Endothelial cell of umbilical vein (primary cell): ENCODE results near the gene FAM241B. TPM values are rescaled to one million over a fixed set of nuclear protein-coding genes. Genes with fewer than 3 reads are reported as not detected.

Source experiments
- BruUV-seq: library from RNA; stranded (reverse); fragments of 400-500 nt; replicated peaks from 2 replicates; lab custom pipeline; 2021; lab: Mats Ljungman, UMichigan
- CTCF ChIA-PET: fragments of 300-600, 350-600 bp; sonication (Branson Sonifier 250); formaldehyde crosslinking; loops from one replicate; lab custom pipeline; 2021; ENCODE audit warnings: antibody characterized with exemption, inconsistent platforms; lab: Charles Lee
- POLR2A ChIA-PET: fragments of 300-600, 350-600 bp; sonication (Branson Sonifier 250); formaldehyde crosslinking; loops from one replicate; lab custom pipeline; 2021; ENCODE audit warnings: antibody characterized with exemption, inconsistent platforms; lab: Charles Lee
- DNase-seq: peaks from one replicate; pipeline ENCODE4 v3.0.0-alpha.2; 2011; ENCODE audit warnings: low read depth, low spot score
- FAIRE-seq: peaks from 2 replicates; lab custom pipeline; 2011; peaks lifted over from hg19 to GRCh38; lab: Jason Lieb, UNC
- H2AFZ ChIP-seq: 2 replicates; pipeline ENCODE4 v1.6.0; 2012; ENCODE audit warnings: low read depth, low read length, control low read depth, inconsistent platforms
- H3K27ac ChIP-seq: 2 replicates; pipeline ENCODE4 v1.5.1; 2011; ENCODE audit warnings: low read depth, mild to moderate bottlenecking, control low read depth, low read length, moderate library complexity; ENCODE audit not compliant: insufficient read depth
- H3K27me3 ChIP-seq, 2 experiments: 2 replicates each; pipeline versions ENCODE4 v1.6.0 to v1.6.1; 2011; ENCODE audit warnings: low read length in 2 of 2, mixed read lengths in 1 of 2; ENCODE audit not compliant: control insufficient read depth in 2 of 2, insufficient read depth in 2 of 2
- H3K36me3 ChIP-seq, 2 experiments: 2 replicates in 1 of 2; 3 replicates in 1 of 2; pipeline ENCODE4 v1.5.1; 2011; ENCODE audit warnings: low read length in 2 of 2, mild to moderate bottlenecking in 1 of 2, moderate library complexity in 1 of 2; ENCODE audit not compliant: control insufficient read depth in 2 of 2, insufficient read depth in 2 of 2; ENCODE audit errors: extremely low read depth in 1 of 2
- H3K4me1 ChIP-seq: 3 replicates; pipeline ENCODE4 v1.5.1; 2011; ENCODE audit warnings: mild to moderate bottlenecking, low read length; ENCODE audit not compliant: control insufficient read depth, insufficient read depth; ENCODE audit errors: extremely low read depth
- H3K4me2 ChIP-seq: 2 replicates; pipeline ENCODE4 v1.6.1; 2011; ENCODE audit warnings: low read length, control low read depth, mixed read lengths; ENCODE audit not compliant: insufficient read depth
- H3K4me3 ChIP-seq, 3 experiments: fragments of 200-600 bp in 1 of 3; sonication (generic), shearing (Covaris generic) in 1 of 3; replicated peaks in 1 of 3; 2 replicates each; pipeline ENCODE4 v1.5.1; 2011 to 2016; ENCODE audit warnings: control low read depth in 3 of 3, low read length in 3 of 3, mild to moderate bottlenecking in 2 of 3, inconsistent platforms in 1 of 3, low read depth in 1 of 3, moderate library complexity in 1 of 3; ENCODE audit not compliant: insufficient read depth in 1 of 3
- H3K79me2 ChIP-seq: 2 replicates; pipeline ENCODE4 v1.6.0; 2012; ENCODE audit warnings: low read length, inconsistent platforms; ENCODE audit not compliant: control insufficient read depth, insufficient read depth
- H3K9ac ChIP-seq: replicated peaks from 2 replicates; pipeline ENCODE3; 2011; ENCODE audit warnings: low read length, control low read depth; ENCODE audit not compliant: insufficient read depth; ENCODE audit errors: extremely low read depth
- H3K9me1 ChIP-seq: replicated peaks from 3 replicates; pipeline ENCODE4 v1.6.0; 2011; ENCODE audit warnings: mild to moderate bottlenecking, low read length; ENCODE audit not compliant: control insufficient read depth, insufficient read depth; ENCODE audit errors: extremely low read depth
- H3K9me3 ChIP-seq: replicated peaks from 2 replicates; pipeline ENCODE4 v1.5.1; 2012; ENCODE audit warnings: low read length, inconsistent platforms; ENCODE audit not compliant: control insufficient read depth, insufficient read depth
- H4K20me1 ChIP-seq: replicated peaks from 2 replicates; pipeline ENCODE3; 2011; ENCODE audit warnings: mild to moderate bottlenecking, low read length; ENCODE audit not compliant: control insufficient read depth, insufficient read depth; ENCODE audit errors: extremely low read depth
- GATA2 ChIP-seq: IDR thresholded peaks from 2 replicates; pipeline ENCODE4 v1.7.0; 2011; ENCODE audit warnings: low read depth, mild to moderate bottlenecking, moderate library complexity, mixed read lengths, low read length; ENCODE audit not compliant: insufficient read length, insufficient read depth
- JUN ChIP-seq: IDR thresholded peaks from 2 replicates; pipeline ENCODE4 v1.6.1; 2011; ENCODE audit warnings: borderline replicate concordance, low read depth; ENCODE audit not compliant: insufficient read length, insufficient read depth
- MYC ChIP-seq: IDR thresholded peaks from one replicate; pipeline ENCODE4 v1.6.1; 2011; ENCODE audit warnings: mild to moderate bottlenecking, low read depth, low read length
- POLR2A ChIP-seq: IDR thresholded peaks from 2 replicates; pipeline ENCODE4 v1.6.1; 2012; ENCODE audit warnings: low read depth, mild to moderate bottlenecking, control low read depth, low read length
- POLR2AphosphoS5 ChIP-seq: IDR thresholded peaks from 2 replicates; pipeline ENCODE4 v1.6.1; 2012; ENCODE audit warnings: low read depth, mild to moderate bottlenecking, control low read depth, low read length, moderate library complexity; ENCODE audit not compliant: insufficient read depth
- dilution Hi-C: fragments of 300-500 bp; cut with MboI; formaldehyde crosslinking; loops from one replicate; pipeline ENCODE4 v1.15.0; 2019; ENCODE audit warnings: low sequenced_read_pairs; ENCODE audit not compliant: extremely low pct_ligation_motif_present
- intact Hi-C: fragments of 100-400 bp; cut with micrococcal nuclease; formaldehyde crosslinking; loops from one replicate; pipeline ENCODE4 v1.10.0; 2022
- polyA plus RNA-seq, 4 experiments: library from polyadenylated mRNA; depleted of rRNA in 3 of 4; stranded (reverse) in 3 of 4; unstranded in 1 of 4; fragments of >200 nt; gene quantifications; 2 replicates each; pipeline versions ENCODE4 v1.2.1 to v1.2.3, GENCODE V29; 2011 to 2012; ENCODE audit warnings: missing spikeins in 1 of 4
- total RNA-seq: library from RNA; stranded (reverse); gene quantifications from 2 replicates; pipeline ENCODE4 v1.2.3, GENCODE V29; 2021
- TF ChIP-seq, protein P1 (sequence below): IDR thresholded peaks from 2 replicates; pipeline ENCODE4 v1.6.1; 2011; ENCODE audit not compliant: insufficient read depth, insufficient read length
- TF ChIP-seq, protein P2 (sequence below), 2 donors: IDR thresholded peaks; 1 replicate in 1 of 2; 2 replicates in 1 of 2; pipeline ENCODE4 v1.5.1; 2011; ENCODE audit warnings: low read length in 2 of 2, mild to moderate bottlenecking in 2 of 2, moderate library complexity in 2 of 2, control low read depth in 1 of 2, inconsistent platforms in 1 of 2, low read depth in 1 of 2; ENCODE audit not compliant: insufficient read depth in 1 of 2; ENCODE audit errors: extremely low read depth in 1 of 2

The FAM241B gene
- total and polyA plus RNA-seq, 2 donors (not counting 3 experiments of a cell fraction or from before 2014, with no cell fraction given): 0.23 TPM; not detected in 1

DNA sequence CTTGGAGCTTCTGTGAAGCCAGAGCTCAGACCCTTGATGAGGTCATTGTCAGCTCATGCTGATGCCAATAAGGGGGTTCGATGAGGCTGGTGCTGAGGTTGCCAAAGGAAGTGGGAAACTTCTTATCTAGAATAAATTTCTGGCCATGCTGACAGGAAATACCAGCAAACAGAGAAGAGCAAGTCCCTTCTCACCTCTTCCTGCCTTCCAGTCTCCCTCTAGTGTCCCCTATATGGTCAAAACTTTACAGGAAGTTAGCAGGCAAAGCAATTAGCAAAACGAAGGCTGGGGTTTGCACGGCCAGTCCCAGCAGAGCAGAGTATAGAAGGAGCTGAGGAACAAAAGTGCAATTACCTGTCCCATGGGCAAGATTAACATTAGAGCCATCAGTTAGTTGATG lies 41.7 kb upstream of the FAM241B start:
- Histone ChIP-seq H3K9me3 (no peaks in the 10 kb centered on the region), H3K9me1 (no peaks in the 10 kb centered on the region), H3K27me3 (peaks cover 2 to 14% of the 10 kb centered on the region in 2 experiments), H3K9ac (no peak overlapping the region), H2AFZ (no peak overlapping the region), H3K4me1 (no peaks in the 10 kb centered on the region), H4K20me1 (no peaks in the 10 kb centered on the region), H3K4me3 (no peak overlapping the region), H3K4me2 (no peak overlapping the region), H3K79me2 (no peaks in the 10 kb centered on the region), H3K36me3 (no peaks in the 10 kb centered on the region), H3K27ac (no peak overlapping the region)
- ChIA-PET POLR2A (no interaction called here), CTCF (no interaction called here)
- BruUV-seq: no TSS peak
- dilution Hi-C loops (no loop called here), intact Hi-C loops (no loop called here)
- FAIRE-seq: no peak
- DNase-seq: no peak
- no peak for TF ChIP-seq POLR2AphosphoS5

DNA sequence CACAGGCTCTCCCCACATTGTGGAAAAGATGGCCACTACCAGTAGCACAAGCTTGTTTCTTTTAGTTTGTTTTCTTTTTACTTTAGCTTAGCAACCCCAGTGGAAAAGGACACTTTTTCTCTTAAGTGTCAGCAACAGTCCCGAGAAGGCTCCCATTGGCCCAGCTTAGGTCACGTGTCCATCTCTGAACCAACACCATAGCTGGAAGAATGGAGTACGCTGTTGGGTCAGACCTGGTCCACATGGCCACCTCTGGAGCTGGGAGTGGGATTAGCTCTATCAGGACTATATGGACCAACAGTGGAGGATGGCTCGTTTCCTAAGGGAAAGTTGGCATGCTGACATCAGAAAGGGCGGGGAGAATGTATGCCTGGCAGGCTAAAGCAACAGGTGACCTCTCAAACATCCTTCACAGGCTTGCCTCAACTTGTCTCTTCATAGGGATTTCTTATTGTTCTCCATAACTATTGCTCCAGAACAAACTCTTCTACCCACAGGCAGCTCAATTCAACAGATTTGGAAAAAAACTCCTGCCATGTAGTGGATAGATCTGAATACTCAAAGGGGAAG lies 29.2 kb upstream of the FAM241B start:
- FAIRE-seq: no peak
- no peak overlapping the region for H3K4me3 ChIP-seq
- no peaks in the 10 kb centered on the region for H3K36me3 ChIP-seq
- ChIA-PET POLR2A (no interaction called here), CTCF (interaction anchor here (0.7 to 1.4 kb wide), 4 partner anchors 10 to 88 kb away, joined by 3 read pairs; no protein-coding TSS in a partner anchor)
- H3K9ac ChIP-seq: no peak overlapping the region
- intact Hi-C loops: no loop called here
- H3K9me3 ChIP-seq: no peaks in the 10 kb centered on the region
- H3K27me3 ChIP-seq: peaks cover 14 to 17% of the 10 kb centered on the region in 2 experiments
- H3K27ac ChIP-seq: no peak overlapping the region
- DNase-seq: no peak
- BruUV-seq: no TSS peak
- H4K20me1 ChIP-seq: no peaks in the 10 kb centered on the region
- no peaks in the 10 kb centered on the region for H3K79me2 ChIP-seq
- dilution Hi-C loops: no loop called here
- H2AFZ ChIP-seq: no peak overlapping the region
- H3K4me2 ChIP-seq: no peak overlapping the region
- no peaks in the 10 kb centered on the region for H3K9me1 ChIP-seq
- TF ChIP-seq MYC (no peak), POLR2AphosphoS5 (no peak), GATA2 (no peak), JUN (no peak), POLR2A (no peak)
- TF ChIP-seq, protein P1, sequence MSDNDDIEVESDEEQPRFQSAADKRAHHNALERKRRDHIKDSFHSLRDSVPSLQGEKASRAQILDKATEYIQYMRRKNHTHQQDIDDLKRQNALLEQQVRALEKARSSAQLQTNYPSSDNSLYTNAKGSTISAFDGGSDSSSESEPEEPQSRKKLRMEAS: no peak
- TF ChIP-seq, protein P2, sequence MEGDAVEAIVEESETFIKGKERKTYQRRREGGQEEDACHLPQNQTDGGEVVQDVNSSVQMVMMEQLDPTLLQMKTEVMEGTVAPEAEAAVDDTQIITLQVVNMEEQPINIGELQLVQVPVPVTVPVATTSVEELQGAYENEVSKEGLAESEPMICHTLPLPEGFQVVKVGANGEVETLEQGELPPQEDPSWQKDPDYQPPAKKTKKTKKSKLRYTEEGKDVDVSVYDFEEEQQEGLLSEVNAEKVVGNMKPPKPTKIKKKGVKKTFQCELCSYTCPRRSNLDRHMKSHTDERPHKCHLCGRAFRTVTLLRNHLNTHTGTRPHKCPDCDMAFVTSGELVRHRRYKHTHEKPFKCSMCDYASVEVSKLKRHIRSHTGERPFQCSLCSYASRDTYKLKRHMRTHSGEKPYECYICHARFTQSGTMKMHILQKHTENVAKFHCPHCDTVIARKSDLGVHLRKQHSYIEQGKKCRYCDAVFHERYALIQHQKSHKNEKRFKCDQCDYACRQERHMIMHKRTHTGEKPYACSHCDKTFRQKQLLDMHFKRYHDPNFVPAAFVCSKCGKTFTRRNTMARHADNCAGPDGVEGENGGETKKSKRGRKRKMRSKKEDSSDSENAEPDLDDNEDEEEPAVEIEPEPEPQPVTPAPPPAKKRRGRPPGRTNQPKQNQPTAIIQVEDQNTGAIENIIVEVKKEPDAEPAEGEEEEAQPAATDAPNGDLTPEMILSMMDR (IDR thresholded peaks at IDR 0.05; ENCODE audit: extremely low read depth in 1 of 2, insufficient read depth in 1 of 2, low read depth in 1 of 2, low read length in 2 of 2): no peak
- H3K4me1 ChIP-seq: no peaks in the 10 kb centered on the region
